HCT116 (cell line): ENCODE measurements around the gene COX5B.

Source experiments
- EZH2phosphoT487 ChIP-seq: fragments of 200-600 bp; IDR thresholded peaks from 2 replicates; pipeline ENCODE4 v1.6.1; 2018; ENCODE audit warnings: antibody characterized with exemption, borderline replicate concordance
- POLR2A ChIP-seq: IDR thresholded peaks from 2 replicates; pipeline ENCODE4 v1.7.0; 2011; ENCODE audit warnings: borderline replicate concordance; ENCODE audit not compliant: insufficient read depth, insufficient read length; ENCODE audit errors: extremely low read depth
- RAD21 ChIP-seq: IDR thresholded peaks from 2 replicates; pipeline ENCODE4 v1.6.1; 2012; ENCODE audit warnings: low read depth, mild to moderate bottlenecking
- SP1 ChIP-seq: IDR thresholded peaks from 2 replicates; pipeline ENCODE4 v1.6.1; 2012; ENCODE audit warnings: low read depth
- ZFX ChIP-seq: fragments of 450-650 bp; IDR thresholded peaks from 2 replicates; pipeline ENCODE4 v1.6.1; 2017
- TF ChIP-seq, protein P1 (sequence below), 3 experiments: fragments of 200-600 bp in 1 of 3; sonication (generic) in 1 of 3; IDR thresholded peaks in 2 of 3; conservative IDR thresholded peaks in 1 of 3; 2 replicates each; pipeline ENCODE4 v1.5.1; 2012 to 2017; ENCODE audit warnings: low read depth in 2 of 3, low read length in 2 of 3, antibody characterized with exemption in 1 of 3, borderline replicate concordance in 1 of 3, control low read depth in 1 of 3, mild to moderate bottlenecking in 1 of 3, mixed read lengths in 1 of 3, mixed run types in 1 of 3, moderate library complexity in 1 of 3; ENCODE audit not compliant: insufficient read depth in 1 of 3
- TF ChIP-seq, protein P2 (sequence below): IDR thresholded peaks from 2 replicates; pipeline ENCODE4 v1.6.1; 2012
- TF ChIP-seq, protein P3 (sequence below): IDR thresholded peaks from 2 replicates; pipeline ENCODE4 v1.6.1; 2011; ENCODE audit warnings: mild to moderate bottlenecking, low read length, moderate library complexity; ENCODE audit not compliant: insufficient replicate concordance; ENCODE audit errors: extremely low read depth

DNA sequence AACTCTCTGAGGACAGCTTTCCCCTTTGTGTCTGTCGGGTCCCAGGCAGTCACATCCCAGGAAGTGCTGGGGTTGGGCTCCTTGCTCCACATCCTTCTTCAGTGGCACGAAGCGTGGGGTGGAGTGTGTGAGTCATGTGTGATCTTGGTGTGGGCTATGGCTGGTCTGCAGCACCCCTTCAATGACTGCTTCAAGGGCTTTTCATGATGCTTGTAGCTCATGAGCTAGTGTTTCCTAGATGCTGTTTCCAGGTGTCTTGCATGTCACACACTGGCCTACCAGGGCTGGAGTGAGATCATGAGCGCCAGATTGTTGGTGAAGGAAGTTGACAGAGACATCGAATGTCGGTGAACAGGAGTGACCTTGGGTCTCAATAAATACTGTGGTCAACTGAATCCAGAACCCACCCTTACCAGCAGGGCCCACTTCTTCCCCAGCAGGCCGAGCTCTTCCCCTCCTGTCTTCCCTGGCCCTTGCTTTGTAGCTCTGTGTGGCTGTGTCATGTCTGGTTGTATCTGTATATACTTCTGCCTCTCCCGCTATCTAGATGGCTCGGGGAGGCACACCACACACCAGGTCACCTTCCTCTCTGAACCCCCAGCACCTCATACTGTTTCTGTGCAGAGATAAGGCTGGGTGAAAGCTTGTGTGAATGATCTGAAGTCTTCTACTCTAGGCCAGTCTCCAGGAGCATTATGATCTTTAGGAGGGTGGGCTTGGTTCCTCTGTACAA lies 27.5 kb downstream of the COX5B start:
- TF ChIP-seq SP1 (no peak), POLR2A (no peak), RAD21 (no peak), ZFX (no peak), EZH2phosphoT487 (no peak)
- TF ChIP-seq, protein P1, sequence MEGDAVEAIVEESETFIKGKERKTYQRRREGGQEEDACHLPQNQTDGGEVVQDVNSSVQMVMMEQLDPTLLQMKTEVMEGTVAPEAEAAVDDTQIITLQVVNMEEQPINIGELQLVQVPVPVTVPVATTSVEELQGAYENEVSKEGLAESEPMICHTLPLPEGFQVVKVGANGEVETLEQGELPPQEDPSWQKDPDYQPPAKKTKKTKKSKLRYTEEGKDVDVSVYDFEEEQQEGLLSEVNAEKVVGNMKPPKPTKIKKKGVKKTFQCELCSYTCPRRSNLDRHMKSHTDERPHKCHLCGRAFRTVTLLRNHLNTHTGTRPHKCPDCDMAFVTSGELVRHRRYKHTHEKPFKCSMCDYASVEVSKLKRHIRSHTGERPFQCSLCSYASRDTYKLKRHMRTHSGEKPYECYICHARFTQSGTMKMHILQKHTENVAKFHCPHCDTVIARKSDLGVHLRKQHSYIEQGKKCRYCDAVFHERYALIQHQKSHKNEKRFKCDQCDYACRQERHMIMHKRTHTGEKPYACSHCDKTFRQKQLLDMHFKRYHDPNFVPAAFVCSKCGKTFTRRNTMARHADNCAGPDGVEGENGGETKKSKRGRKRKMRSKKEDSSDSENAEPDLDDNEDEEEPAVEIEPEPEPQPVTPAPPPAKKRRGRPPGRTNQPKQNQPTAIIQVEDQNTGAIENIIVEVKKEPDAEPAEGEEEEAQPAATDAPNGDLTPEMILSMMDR (IDR thresholded peaks at IDR 0.05 in 2 of 3, conservative IDR thresholded peaks at IDR 0.05 in 1 of 3; ENCODE audit: borderline replicate concordance in 1 of 3, insufficient read depth in 1 of 3, low read depth in 2 of 3, low read length in 2 of 3), result no peak
- TF ChIP-seq, protein P2, sequence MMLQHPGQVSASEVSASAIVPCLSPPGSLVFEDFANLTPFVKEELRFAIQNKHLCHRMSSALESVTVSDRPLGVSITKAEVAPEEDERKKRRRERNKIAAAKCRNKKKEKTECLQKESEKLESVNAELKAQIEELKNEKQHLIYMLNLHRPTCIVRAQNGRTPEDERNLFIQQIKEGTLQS, result no peak
- TF ChIP-seq, protein P3, sequence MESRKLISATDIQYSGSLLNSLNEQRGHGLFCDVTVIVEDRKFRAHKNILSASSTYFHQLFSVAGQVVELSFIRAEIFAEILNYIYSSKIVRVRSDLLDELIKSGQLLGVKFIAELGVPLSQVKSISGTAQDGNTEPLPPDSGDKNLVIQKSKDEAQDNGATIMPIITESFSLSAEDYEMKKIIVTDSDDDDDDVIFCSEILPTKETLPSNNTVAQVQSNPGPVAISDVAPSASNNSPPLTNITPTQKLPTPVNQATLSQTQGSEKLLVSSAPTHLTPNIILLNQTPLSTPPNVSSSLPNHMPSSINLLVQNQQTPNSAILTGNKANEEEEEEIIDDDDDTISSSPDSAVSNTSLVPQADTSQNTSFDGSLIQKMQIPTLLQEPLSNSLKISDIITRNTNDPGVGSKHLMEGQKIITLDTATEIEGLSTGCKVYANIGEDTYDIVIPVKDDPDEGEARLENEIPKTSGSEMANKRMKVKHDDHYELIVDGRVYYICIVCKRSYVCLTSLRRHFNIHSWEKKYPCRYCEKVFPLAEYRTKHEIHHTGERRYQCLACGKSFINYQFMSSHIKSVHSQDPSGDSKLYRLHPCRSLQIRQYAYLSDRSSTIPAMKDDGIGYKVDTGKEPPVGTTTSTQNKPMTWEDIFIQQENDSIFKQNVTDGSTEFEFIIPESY, result no peak
